B cell (primary cell): ENCODE data around the gene XPC. TPM values are rescaled to one million over a fixed set of nuclear protein-coding genes. Genes with fewer than 3 reads are reported as not detected.

Experiments
- ATAC-seq: fragments of 200-7000 bp; cut with Tn5 transposase; one replicate; pipeline ENCODE4 v1.10.0; 2021; ENCODE audit warnings: low read depth, mild to moderate bottlenecking, moderate number of reproducible peaks, moderate library complexity
- CTCF ChIA-PET: fragments of 350-600 bp; sonication (Branson Sonifier 250); formaldehyde crosslinking; loops from one replicate; lab custom pipeline; 2021; ENCODE audit warnings: antibody characterized with exemption, inconsistent platforms; lab: Charles Lee
- POLR2A ChIA-PET: fragments of 350-600 bp; sonication (Branson Sonifier 250); formaldehyde crosslinking; loops from one replicate; lab custom pipeline; 2021; ENCODE audit warnings: antibody characterized with exemption; lab: Charles Lee
- DNase-seq: peaks from one replicate; pipeline ENCODE4 v3.0.0; 2013
- H2AFZ ChIP-seq: 2 replicates; pipeline ENCODE4 v1.6.1; 2012; ENCODE audit warnings: mild to moderate bottlenecking, low read depth, low read length; ENCODE audit not compliant: insufficient read depth, poor library complexity, severe bottlenecking
- H3K27ac ChIP-seq, 2 donors: 1 replicate in 1 of 2; 2 replicates in 1 of 2; pipeline ENCODE4 v1.5.1; 2012 to 2013; ENCODE audit warnings: low read length in 2 of 2, mild to moderate bottlenecking in 2 of 2, moderate library complexity in 1 of 2
- H3K27me3 ChIP-seq, 4 experiments: fragments of 200-600 bp in 1 of 4; sonication (generic) in 1 of 4; replicated peaks in 1 of 4; 1 replicate in 2 of 4; 2 replicates in 2 of 4; pipeline versions ENCODE4 v1.6.1 to v1.7.0; 2013 to 2016; ENCODE audit warnings: low read length in 3 of 4, mild to moderate bottlenecking in 2 of 4, mixed read lengths in 1 of 4, moderate library complexity in 1 of 4; ENCODE audit not compliant: insufficient read depth in 4 of 4, control insufficient read depth in 3 of 4; ENCODE audit errors: control extremely low read depth in 1 of 4
- H3K36me3 ChIP-seq, 2 experiments: replicated peaks in 1 of 2; 1 replicate in 1 of 2; 2 replicates in 1 of 2; pipeline versions ENCODE4 v1.6.1 to v1.7.1; 2013; ENCODE audit warnings: low read length in 1 of 2; ENCODE audit not compliant: insufficient read depth in 2 of 2, control insufficient read depth in 1 of 2; ENCODE audit errors: control extremely low read depth in 1 of 2, extremely low read depth in 1 of 2
- H3K4me1 ChIP-seq, 2 donors: fragments of 200-600 bp in 1 of 2; sonication (generic) in 1 of 2; 1 replicate in 1 of 2; 2 replicates in 1 of 2; pipeline versions ENCODE4 v1.5.1 to v1.6.1; 2013 to 2017; ENCODE audit warnings: low read length in 2 of 2; ENCODE audit not compliant: control insufficient read depth in 2 of 2, insufficient read depth in 2 of 2
- H3K4me2 ChIP-seq: replicated peaks from 2 replicates; pipeline ENCODE3; 2012; ENCODE audit warnings: mild to moderate bottlenecking, low read depth, low read length; ENCODE audit not compliant: poor library complexity, severe bottlenecking
- H3K4me3 ChIP-seq, 5 experiments: fragments of 200-600 bp in 1 of 5; sonication (generic) in 1 of 5; 1 replicate in 3 of 5; 2 replicates in 2 of 5; pipeline versions ENCODE4 v1.5.1 to v1.7.0; 2011 to 2016; ENCODE audit warnings: low read length in 4 of 5, mild to moderate bottlenecking in 4 of 5, low read depth in 2 of 5, control low read depth in 1 of 5, moderate library complexity in 1 of 5; ENCODE audit not compliant: insufficient read depth in 1 of 5; ENCODE audit errors: control extremely low read depth in 1 of 5, extremely low read depth in 1 of 5
- H3K79me2 ChIP-seq: fragments of 200-600 bp; sonication (generic); one replicate; pipeline ENCODE4 v1.6.0; 2016; ENCODE audit warnings: low read length; ENCODE audit not compliant: control insufficient read depth, insufficient read depth
- H3K9ac ChIP-seq: fragments of 200-600 bp; sonication (generic); 2 replicates; pipeline ENCODE4 v1.6.1; 2017; ENCODE audit warnings: mild to moderate bottlenecking, low read length, moderate library complexity
- H3K9me3 ChIP-seq, 3 donors: one replicate each; pipeline versions ENCODE4 v1.6.1 to v1.7.1; 2013; ENCODE audit warnings: low read length in 2 of 3; ENCODE audit not compliant: control insufficient read depth in 2 of 3, insufficient read depth in 1 of 3; ENCODE audit errors: control extremely low read depth in 1 of 3
- H4K20me1 ChIP-seq: 2 replicates; pipeline ENCODE4 v1.6.0; 2012; ENCODE audit warnings: mild to moderate bottlenecking, low read length; ENCODE audit not compliant: insufficient read depth, control insufficient read depth, poor library complexity, severe bottlenecking
- H3K27ac Mint-ChIP-seq: one replicate; pipeline ENCODE4 v1.8.0; 2021; ENCODE audit warnings: mixed read lengths
- H3K27me3 Mint-ChIP-seq: one replicate; pipeline ENCODE4 v1.8.0; 2021; ENCODE audit warnings: mixed read lengths
- H3K4me1 Mint-ChIP-seq: one replicate; pipeline ENCODE4 v1.8.0; 2021; ENCODE audit warnings: mixed read lengths
- H3K4me3 Mint-ChIP-seq: one replicate; pipeline ENCODE4 v1.8.0; 2021; ENCODE audit warnings: mixed read lengths
- H3K9me3 Mint-ChIP-seq: one replicate; pipeline ENCODE4 v1.8.0; 2022; ENCODE audit warnings: mixed read lengths; ENCODE audit not compliant: insufficient read depth
- EZH2 ChIP-seq: IDR thresholded peaks from 2 replicates; pipeline ENCODE4 v1.6.1; 2012; ENCODE audit warnings: borderline replicate concordance, low read depth, mild to moderate bottlenecking, moderate library complexity, low read length; ENCODE audit not compliant: insufficient read depth, poor library complexity, severe bottlenecking
- WGBS: methylation state at CpG from one replicate; pipeline ENCODE4 v1.1.5; 2013; ENCODE audit warnings: missing lambda C conversion rate; ENCODE audit not compliant: insufficient coverage; 5-methylcytosine and 5-hydroxymethylcytosine counted together
- intact Hi-C: fragments of 100-400 bp; cut with micrococcal nuclease; formaldehyde crosslinking; loops from one replicate; pipeline ENCODE4 v1.10.0; 2022
- polyA plus RNA-seq: library from polyadenylated mRNA; depleted of rRNA; stranded (reverse); fragments of >200 nt; gene quantifications from 2 replicates; pipeline ENCODE4 v1.2.3, GENCODE V29; 2012
- total RNA-seq, 2 donors: library from RNA; stranded (reverse); fragments of 120-200 nt in 1 of 2; gene quantifications; 1 replicate in 1 of 2; 2 replicates in 1 of 2; pipeline versions ENCODE4 v1.2.3 to v1.2.4, GENCODE V29; 2013 to 2022
- TF ChIP-seq, protein P1 (sequence below): fragments of 200-600 bp; IDR thresholded peaks from one replicate; pipeline ENCODE4 v1.8.0; 2022; ENCODE audit warnings: antibody characterized with exemption, mild to moderate bottlenecking

XPC gene
- total and polyA plus RNA-seq, 2 donors (not counting 1 experiment from before 2014, with no cell fraction given) = 22.5 to 67.6 TPM

DNA sequence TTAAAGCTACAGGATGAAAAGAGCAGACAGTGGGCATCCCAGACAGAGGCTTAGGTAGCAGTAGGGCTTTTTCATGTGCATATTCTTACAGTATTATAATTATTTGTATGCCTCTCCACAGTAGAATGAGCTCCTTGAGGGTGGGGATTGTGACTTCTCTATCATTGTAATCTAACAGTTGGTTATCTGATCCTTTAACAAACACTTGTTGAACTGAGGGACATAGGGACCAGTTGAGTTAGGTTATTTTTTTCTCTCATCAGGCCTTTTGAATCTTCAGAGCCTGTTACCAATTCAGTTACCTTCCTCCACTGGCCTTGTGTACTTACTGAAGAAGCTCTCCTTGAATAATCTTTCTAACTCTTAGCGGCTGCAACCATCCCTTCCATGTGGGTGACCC lies 1.4 kb upstream of the XPC start:
- peaks cover 11 to 24% of the 10 kb centered on the region in 2 experiments for H3K36me3 ChIP-seq
- Mint-ChIP-seq H3K9me3 (no peaks in the 10 kb centered on the region), H3K27me3 (no peaks in the 10 kb centered on the region), H3K4me1 (peaks cover 60% of the 10 kb centered on the region), H3K27ac (peak overlapping the region; percentile 59), H3K4me3 (peak overlapping the region; percentile 95)
- no CpG with 5 or more reads among the region's 1 CpG for WGBS
- peaks cover 36 to 37% of the 10 kb centered on the region in 2 donors for H3K4me1 ChIP-seq
- TF ChIP-seq EZH2 = no peak
- TF ChIP-seq, protein P1, sequence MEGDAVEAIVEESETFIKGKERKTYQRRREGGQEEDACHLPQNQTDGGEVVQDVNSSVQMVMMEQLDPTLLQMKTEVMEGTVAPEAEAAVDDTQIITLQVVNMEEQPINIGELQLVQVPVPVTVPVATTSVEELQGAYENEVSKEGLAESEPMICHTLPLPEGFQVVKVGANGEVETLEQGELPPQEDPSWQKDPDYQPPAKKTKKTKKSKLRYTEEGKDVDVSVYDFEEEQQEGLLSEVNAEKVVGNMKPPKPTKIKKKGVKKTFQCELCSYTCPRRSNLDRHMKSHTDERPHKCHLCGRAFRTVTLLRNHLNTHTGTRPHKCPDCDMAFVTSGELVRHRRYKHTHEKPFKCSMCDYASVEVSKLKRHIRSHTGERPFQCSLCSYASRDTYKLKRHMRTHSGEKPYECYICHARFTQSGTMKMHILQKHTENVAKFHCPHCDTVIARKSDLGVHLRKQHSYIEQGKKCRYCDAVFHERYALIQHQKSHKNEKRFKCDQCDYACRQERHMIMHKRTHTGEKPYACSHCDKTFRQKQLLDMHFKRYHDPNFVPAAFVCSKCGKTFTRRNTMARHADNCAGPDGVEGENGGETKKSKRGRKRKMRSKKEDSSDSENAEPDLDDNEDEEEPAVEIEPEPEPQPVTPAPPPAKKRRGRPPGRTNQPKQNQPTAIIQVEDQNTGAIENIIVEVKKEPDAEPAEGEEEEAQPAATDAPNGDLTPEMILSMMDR = no peak
- H3K9ac ChIP-seq = no peak overlapping the region
- no peaks in the 10 kb centered on the region for H3K9me3 ChIP-seq
- peak overlapping the region; percentile 91 for H3K4me2 ChIP-seq
- H2AFZ ChIP-seq = no peak overlapping the region
- DNase-seq = no peak
- ATAC-seq = no peak
- ChIA-PET POLR2A (interaction anchor here (0.6 to 2.7 kb wide), 3 partner anchors 55 to 1947 kb away, joined by 3 to 28 read pairs (median 14); partner anchors contain the start of genes CCDC174, CHCHD4 and TMEM43), CTCF (interaction anchor here (0.6 to 2.8 kb wide), 4 partner anchors 24 to 745 kb away, joined by 4 to 13 read pairs (median 4); no protein-coding TSS in a partner anchor)
- peak overlapping the region in 1 of 2 donors; percentile 97 for H3K27ac ChIP-seq
- H3K4me3 ChIP-seq = no peak overlapping the region
- no peaks in the 10 kb centered on the region for H3K27me3 ChIP-seq
- no peaks in the 10 kb centered on the region for H4K20me1 ChIP-seq
- intact Hi-C loops = loop anchor here (5.0 kb wide), 3 partner anchors 767 to 1517 kb away; partner anchors contain the start of gene RAF1
- H3K79me2 ChIP-seq = peaks cover 43% of the 10 kb centered on the region

DNA sequence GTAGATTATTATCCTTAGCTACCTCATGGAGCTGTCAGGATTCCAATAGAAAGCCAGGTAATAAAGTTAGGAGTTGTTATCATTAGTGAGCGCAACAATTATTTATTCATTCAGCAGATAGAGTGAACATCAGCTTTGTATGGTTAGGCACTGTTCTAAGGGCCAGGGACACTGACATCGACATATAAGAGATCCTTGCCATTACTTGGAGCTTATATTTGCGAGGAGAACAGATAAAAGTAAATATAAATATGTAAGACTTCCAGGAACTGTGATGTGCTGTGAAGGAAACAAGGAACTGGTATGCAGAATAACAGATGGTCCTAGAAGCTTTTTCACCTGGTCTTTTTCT lies 689 bp upstream of the XPC start:
- DNase-seq = no peak
- H3K27ac ChIP-seq = peak overlapping the region; percentile 85 to 97
- peaks cover 48% of the 10 kb centered on the region for H3K79me2 ChIP-seq
- peak overlapping the region; percentile 95 for H3K4me3 Mint-ChIP-seq
- peaks cover 10 to 20% of the 10 kb centered on the region in 2 experiments for H3K36me3 ChIP-seq
- H3K4me3 ChIP-seq = peak overlapping the region; percentile 64 to 97 (median 85)
- no peaks in the 10 kb centered on the region for H3K27me3 ChIP-seq
- H3K9me3 Mint-ChIP-seq = no peaks in the 10 kb centered on the region
- intact Hi-C loops = loop anchor here (5.0 kb wide), 3 partner anchors 767 to 1517 kb away; partner anchors contain the start of gene RAF1
- TF ChIP-seq, protein P1 = no peak
- TF ChIP-seq EZH2 = no peak
- no peaks in the 10 kb centered on the region for H4K20me1 ChIP-seq
- no peak for ATAC-seq
- H3K27me3 Mint-ChIP-seq = no peaks in the 10 kb centered on the region
- ChIA-PET CTCF (interaction anchor here (0.9 to 2.8 kb wide), 7 partner anchors 13 to 283 kb away, joined by 3 to 13 read pairs (median 4); partner anchors contain the start of genes CHCHD4 and TMEM43), POLR2A (interaction anchor here (0.6 to 2.7 kb wide), 7 partner anchors 22 to 920 kb away, joined by 3 to 28 read pairs (median 6); partner anchors contain the start of genes CCDC174, CHCHD4, MRPS25 and RBSN)
- peaks cover 65% of the 10 kb centered on the region for H3K4me1 Mint-ChIP-seq
- H2AFZ ChIP-seq = peak overlapping the region; percentile 98
- H3K4me1 ChIP-seq = peaks cover 39 to 42% of the 10 kb centered on the region in 2 donors
- peak overlapping the region; percentile 99 for H3K9ac ChIP-seq
- H3K4me2 ChIP-seq = peak overlapping the region; percentile 91
- peak overlapping the region; percentile 99 for H3K27ac Mint-ChIP-seq
- WGBS = no CpG with 5 or more reads among the region's 3 CpGs
- H3K9me3 ChIP-seq = no peaks in the 10 kb centered on the region
